Activated naive CD8-positive, alpha-beta T cell treated with anti-CD3 and anti-CD28 coated beads, Interleukin-2, amount 50 U/mL, for 24 hours (primary cell): Measurements from ENCODE around the gene COX8C.

Experiments
- ATAC-seq: fragments of 150-1000 bp; cut with Tn5 transposase; one replicate; pipeline ENCODE4 v1.10.0; 2021
- DNase-seq: peaks from one replicate; pipeline ENCODE4 v3.0.0; 2021
- H3K27ac Mint-ChIP-seq: one replicate; pipeline ENCODE4 v1.8.0; 2021; ENCODE audit warnings: mild to moderate bottlenecking, mixed read lengths
- H3K27me3 Mint-ChIP-seq: one replicate; pipeline ENCODE4 v1.8.0; 2021; ENCODE audit warnings: mixed read lengths
- H3K36me3 Mint-ChIP-seq: one replicate; pipeline ENCODE4 v1.8.0; 2021; ENCODE audit warnings: low read depth, mixed read lengths
- H3K4me1 Mint-ChIP-seq: one replicate; pipeline ENCODE4 v1.8.0; 2021; ENCODE audit warnings: mixed read lengths
- H3K4me3 Mint-ChIP-seq: one replicate; pipeline ENCODE4 v1.8.0; 2021; ENCODE audit warnings: mild to moderate bottlenecking, moderate library complexity, mixed read lengths
- H3K9me3 Mint-ChIP-seq: one replicate; pipeline ENCODE4 v1.8.0; 2021; ENCODE audit warnings: mixed read lengths

The COX8C gene, protein sequence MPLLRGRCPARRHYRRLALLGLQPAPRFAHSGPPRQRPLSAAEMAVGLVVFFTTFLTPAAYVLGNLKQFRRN

DNA sequence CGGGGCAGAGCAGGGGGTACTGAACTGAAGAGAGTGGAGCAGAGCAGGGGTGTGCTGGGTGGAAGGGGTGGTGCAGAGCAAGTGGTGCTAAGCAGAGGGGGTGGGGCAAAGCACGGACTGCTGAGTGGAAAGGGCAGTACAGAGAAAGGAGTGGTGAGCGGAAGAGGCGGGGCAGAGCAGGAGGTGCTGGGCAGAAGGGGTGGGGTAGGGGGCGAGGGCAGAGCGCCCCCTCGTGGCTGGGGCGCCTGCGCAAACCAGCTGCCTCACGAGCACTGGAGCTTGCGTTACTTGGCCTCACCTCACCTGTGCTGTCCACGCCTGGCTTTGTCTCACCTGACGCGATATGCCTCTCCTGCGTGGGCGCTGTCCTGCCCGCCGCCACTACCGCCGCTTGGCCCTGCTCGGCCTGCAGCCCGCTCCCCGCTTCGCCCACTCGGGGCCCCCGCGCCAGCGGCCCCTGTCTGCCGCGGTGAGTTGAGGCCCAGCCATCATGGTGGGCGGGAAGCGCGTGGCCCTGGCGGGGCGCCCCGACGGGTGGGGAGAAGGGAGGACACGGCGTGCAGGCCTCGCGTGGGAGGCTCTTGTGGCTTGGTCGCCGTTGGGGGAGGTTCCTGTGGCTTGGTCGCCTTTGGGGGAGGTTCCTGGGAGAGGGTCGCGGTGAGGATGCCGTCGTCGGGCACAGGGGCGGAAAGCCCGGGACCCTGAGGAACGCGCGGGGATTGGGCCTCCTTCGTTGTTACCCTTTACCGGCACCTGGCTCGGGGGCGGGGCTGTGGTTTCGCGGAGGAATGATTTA, at the start of gene COX8C:
TSS of gene COX8C (plus strand) at position 257 of the 796 bp plus-strand sequence. CDS start at position 344, 87 bp downstream.
- Mint-ChIP-seq H3K9me3 (peaks cover 6% of the 10 kb centered on the region), H3K27ac (no peak within 1 kb of the TSS), H3K36me3 (peaks cover 3% of the 10 kb centered on the region), H3K4me1 (no peaks in the 10 kb centered on the region), H3K4me3 (no peak within 1 kb of the TSS), H3K27me3 (peaks cover 2% of the 10 kb centered on the region)
- no peak for ATAC-seq
- DNase-seq, result no peak

DNA sequence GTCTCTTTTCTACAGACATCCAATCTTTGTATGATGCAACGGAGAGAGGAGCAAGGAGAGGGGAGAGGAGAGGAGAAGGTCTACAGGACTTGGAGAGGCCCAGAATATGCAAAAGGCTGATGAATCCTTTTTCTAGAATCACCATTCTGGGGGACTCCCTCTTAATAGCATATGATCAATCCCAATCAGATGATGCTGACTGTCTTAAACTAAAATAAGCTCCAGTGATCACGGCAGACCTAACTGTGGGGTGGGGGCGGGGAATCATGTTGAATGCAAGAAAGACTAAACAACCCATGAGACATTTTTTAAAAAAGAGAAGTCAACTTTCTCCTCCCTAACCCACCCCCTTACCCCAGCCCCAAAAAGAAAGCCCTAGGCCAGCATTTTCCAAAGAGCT, 47.6 kb upstream of the COX8C start:
- no peak overlapping the region for H3K4me3 Mint-ChIP-seq
- H3K9me3 Mint-ChIP-seq, result no peaks in the 10 kb centered on the region
- H3K4me1 Mint-ChIP-seq, result peaks cover 7% of the 10 kb centered on the region
- no peak overlapping the region for H3K27ac Mint-ChIP-seq
- no peaks in the 10 kb centered on the region for H3K36me3 Mint-ChIP-seq
- H3K27me3 Mint-ChIP-seq, result no peaks in the 10 kb centered on the region
- DNase-seq (no peak), ATAC-seq (no peak)

DNA sequence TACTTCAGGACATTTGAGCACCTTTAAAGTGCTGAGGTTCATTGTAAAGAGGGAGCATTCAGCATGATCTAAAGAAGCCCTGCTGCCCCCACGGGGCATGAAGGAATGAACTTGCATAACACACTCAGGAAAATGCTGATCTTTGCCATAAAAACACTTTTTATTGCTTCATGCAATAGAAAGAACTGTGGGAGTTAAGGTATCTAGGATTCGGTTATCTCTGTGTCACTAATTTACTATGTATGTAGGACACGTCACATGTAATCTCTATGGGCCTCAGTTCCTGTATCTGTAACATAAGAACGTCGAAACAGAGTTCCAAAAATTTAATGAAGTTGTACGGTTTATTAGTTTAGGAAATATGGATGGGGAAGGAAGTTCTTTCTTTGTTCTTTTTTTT, 47.1 kb upstream of the COX8C start:
- peaks cover 7% of the 10 kb centered on the region for H3K4me1 Mint-ChIP-seq
- H3K27me3 Mint-ChIP-seq, result no peaks in the 10 kb centered on the region
- no peak overlapping the region for H3K4me3 Mint-ChIP-seq
- H3K27ac Mint-ChIP-seq, result no peak overlapping the region
- no peaks in the 10 kb centered on the region for H3K9me3 Mint-ChIP-seq
- DNase-seq (no peak), ATAC-seq (no peak)
- H3K36me3 Mint-ChIP-seq, result no peaks in the 10 kb centered on the region

DNA sequence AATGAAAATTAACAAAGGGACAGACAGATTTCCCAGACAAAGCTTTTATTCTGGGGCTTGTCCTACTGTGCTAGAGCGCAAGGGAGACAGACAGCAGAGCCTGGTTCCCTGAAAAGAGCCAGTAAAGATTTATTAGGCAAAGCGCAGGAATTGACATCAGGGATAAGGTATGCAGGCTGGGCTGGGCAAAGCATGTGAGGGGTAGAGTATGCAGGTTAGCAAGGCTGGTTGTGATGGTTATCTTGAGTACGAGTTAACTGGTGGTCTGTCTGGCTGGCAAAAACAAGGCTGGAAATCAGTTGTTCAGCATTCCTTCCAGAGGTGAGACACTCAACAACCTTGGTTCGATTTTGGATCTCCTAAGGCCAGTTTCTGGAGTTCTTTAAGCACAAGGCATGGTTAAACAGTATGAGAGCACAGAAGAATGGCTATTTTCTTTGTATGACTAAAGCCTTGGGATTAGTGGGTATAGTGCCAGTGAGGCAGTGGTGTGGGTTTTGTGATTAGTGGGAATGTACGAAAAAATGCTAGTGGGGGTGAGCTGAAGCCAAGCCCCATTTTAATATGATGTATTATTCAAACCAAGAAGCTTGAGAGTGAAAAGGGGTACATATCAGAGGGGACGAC, 45.0 kb upstream of the COX8C start:
- Mint-ChIP-seq H3K27me3 (no peaks in the 10 kb centered on the region), H3K27ac (no peak overlapping the region), H3K36me3 (no peaks in the 10 kb centered on the region), H3K4me1 (peaks cover 9% of the 10 kb centered on the region), H3K4me3 (no peak overlapping the region), H3K9me3 (no peaks in the 10 kb centered on the region)
- no peak for ATAC-seq
- DNase-seq, result no peak

DNA sequence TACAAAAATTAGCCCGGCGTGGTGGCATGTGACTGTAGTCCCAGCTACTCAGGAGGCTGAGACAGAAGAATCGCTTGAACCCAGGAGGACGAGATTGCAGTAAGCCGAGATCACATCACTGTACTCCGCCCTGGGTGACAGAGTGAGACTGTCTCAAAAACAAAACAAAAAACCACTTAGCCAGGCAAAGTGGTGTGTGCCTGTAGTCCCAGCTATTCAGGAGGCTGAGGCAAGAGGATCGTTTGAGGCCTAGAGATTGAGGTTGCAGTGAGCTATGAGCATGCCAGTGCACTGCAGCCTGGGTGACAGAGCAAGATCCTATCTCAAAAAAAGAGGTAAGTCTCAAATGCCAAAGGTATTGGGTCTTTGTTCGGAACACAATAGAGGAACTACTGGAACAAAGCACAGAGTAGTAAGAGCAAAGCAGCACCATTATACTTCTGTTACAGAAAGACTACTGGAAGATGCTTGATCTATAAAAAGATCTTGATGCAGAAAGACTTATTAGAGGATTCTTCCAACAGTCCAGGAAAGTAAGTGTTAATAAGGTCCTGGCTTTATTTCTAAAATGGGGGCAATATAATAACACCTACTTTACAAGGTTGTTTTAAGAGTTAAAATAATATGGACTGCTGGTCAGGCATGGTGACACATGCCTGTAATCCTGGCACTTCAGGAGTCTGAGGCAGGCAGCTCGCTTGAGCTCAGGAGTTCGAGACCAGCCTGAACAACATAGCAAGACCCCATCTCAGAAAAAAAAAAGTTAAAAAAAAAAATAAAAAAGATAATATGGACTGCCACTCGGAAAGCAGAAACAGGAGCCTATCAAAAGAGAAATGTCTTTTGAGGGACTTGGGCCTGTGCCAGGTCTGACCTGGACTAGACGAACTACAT, 44.0 kb upstream of the COX8C start:
- ATAC-seq (no peak), DNase-seq (no peak)
- H3K9me3 Mint-ChIP-seq, result no peaks in the 10 kb centered on the region
- H3K27me3 Mint-ChIP-seq, result no peaks in the 10 kb centered on the region
- no peaks in the 10 kb centered on the region for H3K36me3 Mint-ChIP-seq
- no peak overlapping the region for H3K4me3 Mint-ChIP-seq
- H3K27ac Mint-ChIP-seq, result no peak overlapping the region
- peaks cover 10% of the 10 kb centered on the region for H3K4me1 Mint-ChIP-seq

DNA sequence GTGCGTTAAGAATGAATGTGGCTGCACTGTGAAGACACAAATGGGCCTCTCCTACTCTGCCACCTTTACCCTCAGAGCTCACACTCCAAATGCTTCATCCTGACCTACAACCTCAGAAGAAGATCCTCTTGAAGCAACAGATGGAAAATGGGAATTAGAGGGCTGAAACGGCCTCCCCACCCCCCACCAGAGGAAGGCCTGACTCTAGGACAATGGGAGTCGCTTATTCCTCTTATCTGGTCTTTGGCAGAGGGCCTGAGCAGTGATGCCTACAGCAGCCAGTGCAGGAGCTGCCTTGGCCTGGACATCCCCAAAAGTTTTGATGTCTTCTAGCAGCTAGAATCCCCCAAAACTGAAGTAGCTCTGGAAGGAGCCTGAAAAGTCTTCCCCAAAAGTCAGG, 43.3 kb upstream of the COX8C start:
- Mint-ChIP-seq H3K4me3 (no peak overlapping the region), H3K27me3 (no peaks in the 10 kb centered on the region), H3K36me3 (no peaks in the 10 kb centered on the region), H3K4me1 (peaks cover 11% of the 10 kb centered on the region), H3K27ac (no peak overlapping the region), H3K9me3 (no peaks in the 10 kb centered on the region)
- no peak for DNase-seq
- ATAC-seq, result no peak

DNA sequence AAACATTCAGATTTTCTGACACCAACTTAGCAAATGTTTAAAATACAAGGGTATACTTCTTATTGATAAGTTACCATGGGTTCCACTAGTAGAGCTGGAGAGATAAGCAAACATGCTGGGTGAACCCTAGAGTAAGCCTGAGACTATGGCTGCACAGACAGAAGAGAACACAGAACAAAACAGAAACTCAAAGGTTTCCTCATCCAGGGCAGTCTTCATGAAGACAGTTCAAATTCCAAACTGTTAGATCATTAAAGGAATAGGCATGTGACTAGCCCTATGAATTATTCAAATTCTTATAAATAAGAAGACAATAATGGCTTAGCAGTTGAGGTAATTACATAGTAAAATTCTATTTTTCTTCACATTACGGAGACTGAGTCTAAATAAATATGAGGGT, 42.2 kb upstream of the COX8C start:
- no peak for DNase-seq
- ATAC-seq, result no peak
- Mint-ChIP-seq H3K27ac (no peak overlapping the region), H3K9me3 (no peaks in the 10 kb centered on the region), H3K4me1 (peaks cover 14% of the 10 kb centered on the region), H3K36me3 (no peaks in the 10 kb centered on the region), H3K4me3 (no peak overlapping the region), H3K27me3 (no peaks in the 10 kb centered on the region)

DNA sequence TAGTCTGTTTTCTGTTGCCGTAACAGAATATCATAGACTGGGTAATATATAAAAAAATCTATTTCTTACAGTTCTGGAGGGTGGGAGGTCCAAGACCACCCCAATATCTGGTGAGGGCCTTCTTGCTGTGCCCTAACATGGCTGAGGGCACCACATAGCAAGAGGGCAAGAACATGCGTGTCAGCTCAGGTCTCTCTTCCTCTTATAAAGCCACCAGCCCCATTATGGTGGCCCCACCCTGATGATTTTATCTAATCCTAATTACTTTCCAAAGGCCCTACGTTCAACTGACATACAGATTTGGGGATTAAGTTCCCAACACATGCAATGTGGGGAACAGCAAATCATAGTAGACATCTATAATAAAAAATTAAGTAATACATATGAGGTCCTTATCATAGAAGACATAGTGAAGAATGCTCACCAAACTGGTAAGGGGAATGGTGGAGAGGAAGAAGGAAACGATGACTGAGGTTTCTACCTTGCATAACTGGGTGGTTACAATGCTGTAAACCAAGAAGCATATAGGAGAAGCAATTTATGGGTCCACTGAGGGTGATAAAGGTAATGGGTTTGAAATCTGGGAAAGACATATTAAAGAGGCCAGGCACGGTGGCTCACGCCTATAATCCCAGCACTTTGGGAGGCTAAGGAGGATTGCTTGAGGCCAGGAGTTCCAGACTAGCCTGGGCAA, 41.1 kb upstream of the COX8C start:
- H3K4me3 Mint-ChIP-seq, result no peak overlapping the region
- H3K4me1 Mint-ChIP-seq, result peaks cover 11% of the 10 kb centered on the region
- H3K27ac Mint-ChIP-seq, result no peak overlapping the region
- no peaks in the 10 kb centered on the region for H3K36me3 Mint-ChIP-seq
- DNase-seq, result no peak
- H3K27me3 Mint-ChIP-seq, result no peaks in the 10 kb centered on the region
- ATAC-seq, result no peak
- H3K9me3 Mint-ChIP-seq, result no peaks in the 10 kb centered on the region

DNA sequence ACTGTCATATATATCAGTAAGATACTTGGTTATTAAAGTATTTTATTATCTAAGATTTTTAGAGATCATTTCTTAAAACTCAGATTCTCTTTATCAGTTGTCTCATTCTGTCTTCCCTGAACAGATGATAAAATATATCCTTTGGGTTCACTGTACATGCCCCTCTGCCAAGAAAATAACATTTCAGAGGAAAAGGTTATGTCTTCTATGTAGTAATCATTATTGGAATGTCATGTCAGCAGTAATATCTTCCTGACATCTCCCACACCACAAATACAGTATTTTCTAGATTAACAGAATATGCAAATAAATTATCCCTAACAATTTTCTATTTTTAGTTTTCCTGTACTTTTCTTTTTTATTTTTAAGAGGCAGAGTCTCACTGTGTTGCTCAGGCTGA, 40.2 kb upstream of the COX8C start:
- ATAC-seq, result no peak
- no peak for DNase-seq
- H3K36me3 Mint-ChIP-seq, result no peaks in the 10 kb centered on the region
- no peaks in the 10 kb centered on the region for H3K9me3 Mint-ChIP-seq
- no peak overlapping the region for H3K4me3 Mint-ChIP-seq
- H3K27ac Mint-ChIP-seq, result no peak overlapping the region
- H3K27me3 Mint-ChIP-seq, result no peaks in the 10 kb centered on the region
- H3K4me1 Mint-ChIP-seq, result peaks cover 11% of the 10 kb centered on the region

DNA sequence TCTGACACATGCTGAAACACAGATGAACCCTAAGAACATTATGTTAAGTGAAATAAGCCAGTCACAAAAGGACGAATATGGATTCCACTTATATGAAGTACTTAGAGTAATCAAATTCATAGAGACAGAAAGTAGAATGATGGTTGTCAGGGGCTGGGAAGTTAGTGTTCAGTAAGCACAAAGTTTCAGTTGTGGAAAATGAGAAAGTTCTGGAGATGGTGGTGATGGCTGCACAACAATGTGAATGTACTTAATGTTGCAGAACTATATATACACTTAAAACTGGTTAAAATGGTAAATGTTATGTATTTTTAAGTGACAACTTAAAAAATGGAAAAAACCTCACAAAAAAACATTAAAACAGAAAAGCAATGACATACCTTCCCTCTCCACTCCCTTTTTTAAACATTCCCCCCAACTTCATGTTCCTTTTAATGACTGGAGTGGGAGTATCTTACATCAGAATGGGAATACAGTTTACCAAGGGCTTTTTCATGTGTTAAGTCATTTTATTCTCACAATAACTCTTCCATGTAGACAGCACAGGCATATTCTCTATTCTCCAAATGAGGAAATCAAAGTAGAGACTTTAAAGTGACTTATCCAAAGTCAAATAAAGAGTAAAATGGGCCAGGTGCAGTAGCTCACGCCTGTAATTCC, 38.2 kb upstream of the COX8C start:
- Mint-ChIP-seq H3K36me3 (no peaks in the 10 kb centered on the region), H3K4me1 (peaks cover 11% of the 10 kb centered on the region), H3K27ac (no peak overlapping the region), H3K4me3 (no peak overlapping the region), H3K27me3 (no peaks in the 10 kb centered on the region), H3K9me3 (no peaks in the 10 kb centered on the region)
- DNase-seq (no peak), ATAC-seq (no peak)

DNA sequence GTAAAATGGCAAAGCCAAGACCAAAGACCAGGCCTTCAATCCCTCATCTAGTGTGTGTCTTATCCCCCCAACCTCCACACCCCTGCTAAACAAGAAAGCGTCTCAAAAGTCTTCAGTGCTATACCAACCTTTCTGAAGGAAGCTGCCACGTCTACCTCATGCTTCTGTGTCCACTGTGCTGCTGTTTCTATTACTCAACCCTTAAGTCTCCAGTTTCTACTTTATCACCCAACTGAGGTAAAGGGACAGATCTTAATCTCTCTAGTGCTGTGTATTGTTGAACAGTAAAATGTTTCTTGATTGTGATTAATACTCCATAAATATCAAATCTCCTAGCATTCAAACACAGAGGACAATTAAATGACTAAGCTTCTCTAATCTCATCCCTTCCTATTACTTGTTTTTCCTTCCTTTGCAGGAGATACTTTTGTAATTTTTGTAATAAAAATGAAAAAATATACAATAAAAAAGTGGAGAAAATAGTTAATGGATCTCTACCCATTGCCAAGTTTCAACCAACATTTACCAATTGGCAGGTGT, 37.5 kb upstream of the COX8C start:
- H3K36me3 Mint-ChIP-seq, result no peaks in the 10 kb centered on the region
- DNase-seq (no peak), ATAC-seq (no peak)
- peaks cover 11% of the 10 kb centered on the region for H3K4me1 Mint-ChIP-seq
- H3K27me3 Mint-ChIP-seq, result no peaks in the 10 kb centered on the region
- H3K27ac Mint-ChIP-seq, result no peak overlapping the region
- H3K4me3 Mint-ChIP-seq, result no peak overlapping the region
- H3K9me3 Mint-ChIP-seq, result no peaks in the 10 kb centered on the region

DNA sequence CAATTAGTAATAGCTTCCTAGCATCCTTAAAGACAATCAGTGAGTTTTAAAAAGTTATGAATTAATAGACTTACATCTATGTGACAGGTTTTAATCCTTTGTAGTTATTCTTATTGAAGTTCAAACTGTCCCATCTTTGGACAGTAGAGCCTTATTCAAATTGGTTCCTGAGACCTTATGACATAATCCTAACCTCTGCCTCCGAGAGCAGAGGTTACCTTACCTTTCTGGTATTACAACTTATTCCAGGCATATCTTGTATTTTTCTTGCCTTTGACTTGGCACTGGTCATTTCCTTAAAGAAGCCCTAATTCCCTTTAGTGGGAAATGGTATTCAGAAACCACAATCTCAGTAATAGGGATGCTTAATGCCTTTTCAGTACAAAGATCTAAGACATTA, 35.9 kb upstream of the COX8C start:
- no peak overlapping the region for H3K27ac Mint-ChIP-seq
- H3K36me3 Mint-ChIP-seq, result no peaks in the 10 kb centered on the region
- no peak overlapping the region for H3K4me3 Mint-ChIP-seq
- no peaks in the 10 kb centered on the region for H3K27me3 Mint-ChIP-seq
- DNase-seq, result no peak
- H3K9me3 Mint-ChIP-seq, result no peaks in the 10 kb centered on the region
- ATAC-seq, result no peak
- H3K4me1 Mint-ChIP-seq, result peaks cover 10% of the 10 kb centered on the region

DNA sequence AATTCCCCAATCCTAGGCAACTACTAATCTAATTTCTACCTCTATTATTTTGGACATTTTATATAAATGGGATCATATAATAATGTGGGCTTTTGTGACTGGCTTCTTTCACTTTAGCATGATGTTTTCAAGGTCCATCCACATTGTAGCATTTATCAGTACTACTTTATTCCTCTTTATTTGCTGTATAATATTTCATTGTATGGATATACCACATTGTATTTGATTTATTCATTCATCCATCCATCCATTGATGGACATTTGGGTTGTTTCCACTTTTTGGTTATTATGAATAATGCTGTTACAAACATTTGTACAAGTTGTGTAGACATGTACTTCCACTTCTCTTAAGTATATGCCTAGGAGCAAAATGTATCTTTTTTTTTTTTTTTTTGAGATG, 31.4 kb upstream of the COX8C start:
- no peak overlapping the region for H3K4me3 Mint-ChIP-seq
- no peaks in the 10 kb centered on the region for H3K27me3 Mint-ChIP-seq
- peaks cover 3% of the 10 kb centered on the region for H3K9me3 Mint-ChIP-seq
- H3K36me3 Mint-ChIP-seq, result peaks cover 4% of the 10 kb centered on the region
- H3K4me1 Mint-ChIP-seq, result peaks cover 27% of the 10 kb centered on the region
- no peak for DNase-seq
- no peak for ATAC-seq
- no peak overlapping the region for H3K27ac Mint-ChIP-seq

DNA sequence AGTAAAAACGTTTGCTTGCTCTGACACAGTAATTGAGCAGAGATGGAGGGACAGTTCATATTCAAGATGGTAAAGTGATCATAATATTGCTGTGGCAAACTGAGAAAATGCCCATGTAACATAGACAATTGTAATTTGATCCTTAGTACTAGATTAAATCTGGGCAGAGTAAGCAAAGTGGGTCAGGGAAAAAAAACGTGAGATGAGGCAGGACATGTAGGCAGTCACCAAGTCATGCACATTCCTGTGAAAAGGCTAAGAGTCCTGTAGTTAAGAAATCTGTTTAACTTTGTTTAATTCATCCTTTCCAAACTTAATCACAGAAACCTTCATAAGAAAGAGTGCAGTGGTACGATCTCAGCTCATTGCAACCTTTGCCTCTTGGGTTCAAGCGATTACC, 30.3 kb upstream of the COX8C start:
- Mint-ChIP-seq H3K27ac (no peak overlapping the region), H3K4me3 (no peak overlapping the region), H3K27me3 (no peaks in the 10 kb centered on the region), H3K9me3 (peaks cover 3% of the 10 kb centered on the region), H3K36me3 (peaks cover 4% of the 10 kb centered on the region), H3K4me1 (peaks cover 27% of the 10 kb centered on the region)
- no peak for DNase-seq
- no peak for ATAC-seq
